ENCODE measurements around the gene SLC16A13. TPM values are rescaled to one million over a fixed set of nuclear protein-coding genes. Genes with fewer than 3 reads are reported as not detected.

SLC16A13 gene
- total RNA-seq, 1 experiment from 2014 or later, result 8.7 TPM

- H3K4me3 ChIP-seq (ENCODE audit: low read depth, low read length), result no peak overlapping the region
- H3K27me3 ChIP-seq (replicated peaks; ENCODE audit: control insufficient read depth, insufficient read depth, low read length), result no peaks in the 10 kb centered on the region
- intact Hi-C loops (cut with micrococcal nuclease; ENCODE audit: unreplicated experiment), result loop anchor here (10.0 kb wide), 1 partner anchor 341 kb away; no protein-coding TSS in a partner anchor
- Mint-ChIP-seq H3K4me1 (ENCODE audit: low read depth, unreplicated experiment) (no peaks in the 10 kb centered on the region), H3K27me3 (ENCODE audit: insufficient read depth, unreplicated experiment) (no peaks in the 10 kb centered on the region), H3K9me3 (ENCODE audit: unreplicated experiment) (no peaks in the 10 kb centered on the region), H3K27ac (ENCODE audit: unreplicated experiment) (no peak overlapping the region), H3K4me3 (ENCODE audit: unreplicated experiment) (no peak overlapping the region), H3K36me3 (ENCODE audit: insufficient read depth, unreplicated experiment) (peaks cover 21% of the 10 kb centered on the region)
- ChIA-PET CTCF (interaction anchor here (0.6 kb wide), 1 partner anchor 269 kb away, joined by 4 read pairs; no protein-coding TSS in a partner anchor), POLR2A (no interaction called here)
- H3K36me3 ChIP-seq (ENCODE audit: control insufficient read depth, insufficient read depth, low read length), result no peaks in the 10 kb centered on the region
- DNase-seq, result no peak
- no peaks in the 10 kb centered on the region for H3K9me3 ChIP-seq
- no TSS peak for BruUV-seq (replicated peaks)
- no peak for TF ChIP-seq CTCF (IDR thresholded peaks at IDR 0.05; ENCODE audit: insufficient read depth in 1 of 2, low read depth in 1 of 2, low read length in 1 of 2, severe bottlenecking in 1 of 2, unreplicated experiment in 1 of 2)
- no peaks in the 10 kb centered on the region for H3K4me1 ChIP-seq
Measured at GRCh38 chr17:7005716-7006115, 30.1 kb upstream of the SLC16A13 start.

- DNase-seq, result no peak
- H3K4me1 Mint-ChIP-seq (ENCODE audit: low read depth, unreplicated experiment), result no peaks in the 10 kb centered on the region
- no peak overlapping the region for H3K4me3 ChIP-seq (ENCODE audit: low read depth, low read length)
- no peaks in the 10 kb centered on the region for H3K27me3 ChIP-seq (replicated peaks; ENCODE audit: control insufficient read depth, insufficient read depth, low read length)
- H3K4me1 ChIP-seq, result no peaks in the 10 kb centered on the region
- intact Hi-C loops (cut with micrococcal nuclease; ENCODE audit: unreplicated experiment), result loop anchor here (10.0 kb wide), 1 partner anchor 342 kb away; no protein-coding TSS in a partner anchor
- no peaks in the 10 kb centered on the region for H3K9me3 Mint-ChIP-seq (ENCODE audit: unreplicated experiment)
- H3K4me3 Mint-ChIP-seq (ENCODE audit: unreplicated experiment), result no peak overlapping the region
- peaks cover 9% of the 10 kb centered on the region for H3K36me3 Mint-ChIP-seq (ENCODE audit: insufficient read depth, unreplicated experiment)
- POLR2A ChIA-PET, result no interaction called here
- TF ChIP-seq CTCF (IDR thresholded peaks at IDR 0.05; ENCODE audit: insufficient read depth in 1 of 2, low read depth in 1 of 2, low read length in 1 of 2, severe bottlenecking in 1 of 2, unreplicated experiment in 1 of 2), result no peak
- CTCF ChIA-PET, result no interaction called here
- H3K27ac Mint-ChIP-seq (ENCODE audit: unreplicated experiment), result no peak overlapping the region
- H3K9me3 ChIP-seq, result no peaks in the 10 kb centered on the region
- no peaks in the 10 kb centered on the region for H3K27me3 Mint-ChIP-seq (ENCODE audit: insufficient read depth, unreplicated experiment)
- no TSS peak for BruUV-seq (replicated peaks)
- no peaks in the 10 kb centered on the region for H3K36me3 ChIP-seq (ENCODE audit: control insufficient read depth, insufficient read depth, low read length)
Measured at GRCh38 chr17:7007143-7007542, 28.7 kb upstream of the SLC16A13 start.

- Mint-ChIP-seq H3K4me3 (ENCODE audit: unreplicated experiment) (no peak overlapping the region), H3K9me3 (ENCODE audit: unreplicated experiment) (no peaks in the 10 kb centered on the region), H3K4me1 (ENCODE audit: low read depth, unreplicated experiment) (no peaks in the 10 kb centered on the region), H3K27me3 (ENCODE audit: insufficient read depth, unreplicated experiment) (no peaks in the 10 kb centered on the region), H3K27ac (ENCODE audit: unreplicated experiment) (no peak overlapping the region), H3K36me3 (ENCODE audit: insufficient read depth, unreplicated experiment) (peaks cover 19% of the 10 kb centered on the region)
- intact Hi-C loops (cut with micrococcal nuclease; ENCODE audit: unreplicated experiment), result no loop called here
- H3K27me3 ChIP-seq (replicated peaks; ENCODE audit: control insufficient read depth, insufficient read depth, low read length), result no peaks in the 10 kb centered on the region
- ChIA-PET POLR2A (no interaction called here), CTCF (no interaction called here)
- TF ChIP-seq CTCF (IDR thresholded peaks at IDR 0.05; ENCODE audit: insufficient read depth in 1 of 2, low read depth in 1 of 2, low read length in 1 of 2, severe bottlenecking in 1 of 2, unreplicated experiment in 1 of 2), result no peak
- no peak overlapping the region for H3K4me3 ChIP-seq (ENCODE audit: low read depth, low read length)
- no TSS peak for BruUV-seq (replicated peaks)
- DNase-seq, result no peak
- H3K4me1 ChIP-seq, result no peaks in the 10 kb centered on the region
- H3K36me3 ChIP-seq (ENCODE audit: control insufficient read depth, insufficient read depth, low read length), result no peaks in the 10 kb centered on the region
- H3K9me3 ChIP-seq, result no peaks in the 10 kb centered on the region
Measured at GRCh38 chr17:7010523-7010922, 25.3 kb upstream of the SLC16A13 start.

All from Caco-2 (cell line).